Measurements from ENCODE around the gene P4HA3.

Gene P4HA3

DNA sequence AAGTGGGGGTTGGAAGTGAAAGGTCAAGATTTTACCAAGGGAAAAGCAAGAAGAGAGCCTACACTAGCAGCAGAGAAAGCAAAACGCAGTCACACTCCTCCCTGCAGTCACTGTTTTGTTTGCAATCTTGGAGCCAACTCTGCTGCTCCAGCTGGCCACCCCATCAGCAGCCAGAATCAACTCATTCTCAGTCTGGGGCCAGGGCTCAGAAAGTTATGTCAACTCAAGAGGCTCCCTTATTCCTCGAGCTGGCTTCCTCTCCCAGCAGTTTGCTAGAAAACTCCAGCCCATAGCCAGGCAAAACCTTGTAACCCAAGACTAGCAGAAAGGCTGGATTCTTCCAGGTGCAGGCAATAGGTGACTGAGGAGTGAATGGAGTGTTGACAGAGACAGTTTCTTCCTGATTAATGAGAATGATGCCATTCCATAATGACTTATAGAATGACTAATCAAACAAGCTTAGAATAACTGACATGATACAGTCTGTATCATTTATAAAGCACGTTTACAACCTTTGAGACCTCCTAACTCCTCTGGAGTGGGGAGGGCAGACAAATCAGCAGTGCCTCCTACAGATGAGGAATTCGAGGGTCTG is 53.4 kb downstream of the P4HA3 start:
- peak; percentile 66 for FAIRE-seq

DNA sequence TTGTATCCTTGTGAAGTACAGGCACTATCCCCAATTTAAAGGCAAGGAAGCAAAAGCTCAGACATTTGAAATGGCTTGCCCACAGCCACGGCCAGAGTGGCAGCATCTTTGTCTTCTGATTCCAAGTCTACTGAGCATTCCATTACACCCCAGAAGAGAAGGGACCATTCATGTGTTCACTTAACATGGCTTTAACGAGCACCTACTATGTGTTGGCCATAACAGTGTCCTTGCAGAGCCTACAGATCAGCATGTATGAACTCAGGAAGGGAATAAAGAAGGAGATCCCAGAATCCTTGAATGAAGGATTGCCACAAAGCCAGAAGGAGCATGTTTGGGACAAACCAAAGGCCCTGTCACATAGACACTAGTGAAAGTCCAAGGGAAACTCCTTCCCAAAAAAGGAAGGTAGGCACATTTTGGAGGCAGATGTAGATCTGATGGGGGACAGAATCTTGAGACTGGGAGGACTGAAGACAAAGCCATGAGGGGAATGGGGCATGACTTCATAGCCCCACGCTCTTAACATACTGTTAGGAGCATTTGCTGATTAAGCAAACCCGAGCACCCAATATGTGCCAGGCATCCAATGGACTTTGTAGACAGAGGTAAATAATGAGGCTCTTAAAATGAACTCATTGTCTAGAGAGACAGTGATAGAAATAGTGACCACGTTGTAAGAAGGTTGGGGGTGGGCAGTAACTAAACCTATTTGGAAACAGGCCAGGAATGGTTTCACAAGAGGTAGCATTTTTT is 54.9 kb downstream of the P4HA3 start:
- FAIRE-seq, result no peak

DNA sequence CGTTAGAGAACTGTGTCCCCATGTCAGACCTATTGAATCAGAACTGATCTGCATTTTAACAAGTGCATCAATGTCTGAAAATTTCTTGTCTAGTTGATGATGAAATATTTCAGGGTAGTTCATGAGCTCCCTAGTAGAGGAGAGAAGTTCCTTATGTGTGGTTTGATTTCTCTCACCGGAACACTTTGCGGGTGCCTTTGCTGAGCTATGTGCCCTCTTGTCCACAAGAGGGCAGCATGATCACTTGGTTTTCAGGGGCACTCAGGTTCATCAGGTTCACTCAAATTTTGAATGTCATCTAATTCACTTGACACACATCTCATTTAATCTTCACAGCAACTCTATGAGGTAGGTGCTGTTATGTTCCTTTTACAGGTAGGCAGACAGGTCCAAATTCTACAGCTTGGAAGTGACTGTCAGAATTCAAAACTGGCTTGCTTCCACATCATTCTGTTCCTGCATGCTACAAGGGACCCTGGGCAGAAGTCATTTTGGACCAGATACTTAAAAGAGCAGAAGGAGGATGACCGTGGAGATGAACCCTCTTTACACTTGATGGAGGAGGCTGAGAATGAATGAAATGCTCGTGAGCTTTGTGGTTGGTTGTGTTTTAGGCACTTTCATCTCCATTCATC is 55.6 kb downstream of the P4HA3 start:
- peak; percentile 92 for FAIRE-seq

DNA sequence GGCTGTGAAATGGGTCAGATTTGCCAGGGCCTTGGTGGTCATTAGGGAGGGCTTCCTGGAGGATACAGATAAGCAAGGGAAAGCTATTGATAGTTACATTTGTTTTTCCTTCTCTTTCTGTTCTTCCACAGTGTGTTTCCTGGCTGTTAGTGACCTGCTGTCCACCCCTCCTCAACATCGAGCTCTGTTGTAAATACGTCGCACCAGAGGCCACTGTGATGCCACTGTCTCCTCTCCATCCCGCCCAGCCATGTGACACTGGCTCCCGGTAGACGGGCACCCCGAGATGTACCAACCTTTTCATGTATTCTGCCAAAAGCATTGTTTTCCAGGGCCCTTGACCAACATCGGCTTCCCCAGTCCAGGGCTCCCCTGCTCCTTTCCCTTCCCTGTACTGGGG is 58.1 kb downstream of the P4HA3 start:
- FAIRE-seq, result no peak

GRCh38 chr11:74249496-74249895 is 61.9 kb downstream of the P4HA3 start:
- FAIRE-seq, result no peak

DNA sequence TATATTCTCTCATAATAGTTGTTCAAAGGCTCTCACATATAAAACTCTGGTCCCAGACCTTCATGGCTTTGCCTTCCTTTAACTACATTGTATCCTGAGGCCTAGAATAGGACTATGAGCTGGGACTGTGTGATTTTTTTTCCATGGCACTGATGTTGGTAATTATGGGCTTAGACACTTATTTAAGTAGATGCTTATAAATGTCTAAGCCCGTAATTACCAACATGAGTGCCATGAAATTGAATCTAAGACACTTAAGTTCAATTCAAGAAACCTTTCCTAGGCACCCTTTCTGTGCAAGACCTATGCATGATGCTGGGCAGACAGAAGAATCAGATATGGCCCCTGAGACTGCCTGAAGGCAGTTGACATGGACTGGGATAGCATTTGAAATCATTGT is 63.0 kb downstream of the P4HA3 start:
- FAIRE-seq, result no peak

DNA sequence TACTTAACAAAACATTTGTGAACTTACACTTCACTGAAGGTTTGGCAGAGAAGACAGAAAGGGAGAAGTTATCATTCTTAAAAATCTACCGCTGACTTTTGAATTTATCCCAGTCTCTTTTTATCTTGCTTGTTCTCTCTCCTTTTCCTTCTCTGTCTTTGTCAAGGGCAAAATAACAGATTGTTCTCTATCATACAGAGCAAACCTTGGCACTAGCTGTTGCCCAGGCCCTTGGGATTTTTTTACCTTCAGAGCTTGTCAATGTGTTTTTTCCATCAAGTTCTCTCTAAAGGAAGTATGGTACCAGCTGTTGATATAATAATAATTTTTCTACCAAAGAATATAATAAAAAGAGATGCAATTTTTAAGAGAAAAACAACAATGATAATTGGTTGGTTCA is 73.2 kb downstream of the P4HA3 start:
- no peak for FAIRE-seq

DNA sequence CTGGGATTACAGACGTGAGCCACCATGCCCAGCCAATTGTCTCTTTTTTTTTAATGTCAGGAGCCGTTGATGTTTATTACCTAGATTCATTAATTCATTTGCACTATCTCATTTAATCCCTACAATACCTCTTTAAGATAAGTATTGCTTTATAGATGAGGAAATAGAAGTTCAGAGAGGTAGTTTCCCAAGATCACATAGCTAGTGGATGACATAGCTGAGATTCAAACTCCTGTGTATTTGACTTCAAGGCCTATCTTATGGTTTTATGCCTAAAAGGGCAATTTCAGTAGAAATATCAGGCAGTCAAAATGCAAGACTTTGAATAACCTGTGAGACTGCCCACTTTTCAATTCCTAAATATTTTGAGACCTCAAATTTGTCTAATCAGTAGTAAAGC is 73.9 kb downstream of the P4HA3 start:
- no peak for FAIRE-seq

GRCh38 chr11:74235121-74235520 is 76.3 kb downstream of the P4HA3 start:
- FAIRE-seq, result no peak

- FAIRE-seq, result no peak
These were observed 77.8 kb downstream of the P4HA3 start for GRCh38 chr11:74233683-74234082.

GRCh38 chr11:74232311-74232950 is 79.0 kb downstream of the P4HA3 start:
- FAIRE-seq, result no peak

DNA sequence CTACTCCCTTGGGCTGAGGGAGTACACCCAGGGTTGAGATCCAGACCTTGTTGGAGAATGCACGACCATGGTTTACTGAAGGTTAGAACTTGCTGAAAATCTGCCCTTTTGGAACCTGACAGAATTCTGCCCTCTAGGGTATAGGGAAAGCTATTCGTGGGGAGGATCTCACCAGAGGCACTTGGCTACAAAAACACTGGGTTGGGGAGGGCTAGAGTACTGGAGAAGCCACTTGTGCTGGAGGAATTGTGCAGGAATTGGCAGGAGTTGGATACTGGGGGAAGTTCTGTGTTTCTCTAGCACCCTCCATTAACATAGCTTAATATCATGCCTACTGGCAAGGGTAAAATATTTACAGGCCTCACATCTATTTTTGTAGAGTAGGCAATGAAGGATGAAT is 84.5 kb downstream of the P4HA3 start:
- FAIRE-seq, result no peak

- FAIRE-seq, result no peak
These were observed 85.9 kb downstream of the P4HA3 start for GRCh38 chr11:74225565-74225964.

DNA sequence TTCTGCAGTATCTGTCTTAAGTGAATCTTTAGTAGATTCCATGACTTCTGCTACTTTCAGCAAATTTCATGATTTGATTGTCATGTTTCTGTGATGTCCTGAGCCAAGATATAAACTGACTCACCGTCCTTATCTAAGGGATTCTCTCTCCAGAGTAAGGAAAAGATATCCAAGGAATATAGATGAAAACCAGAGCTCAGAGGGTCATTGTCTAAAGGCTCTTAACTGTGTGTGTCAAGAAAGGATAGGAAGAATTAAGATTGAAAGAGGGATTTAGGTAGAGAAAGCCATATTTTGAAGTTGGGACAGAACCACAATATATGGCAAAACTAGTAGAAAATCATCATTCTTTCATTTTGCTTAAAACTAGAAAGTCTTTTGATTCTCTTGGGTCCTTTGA is 89.6 kb downstream of the P4HA3 start:
- no peak for FAIRE-seq

DNA sequence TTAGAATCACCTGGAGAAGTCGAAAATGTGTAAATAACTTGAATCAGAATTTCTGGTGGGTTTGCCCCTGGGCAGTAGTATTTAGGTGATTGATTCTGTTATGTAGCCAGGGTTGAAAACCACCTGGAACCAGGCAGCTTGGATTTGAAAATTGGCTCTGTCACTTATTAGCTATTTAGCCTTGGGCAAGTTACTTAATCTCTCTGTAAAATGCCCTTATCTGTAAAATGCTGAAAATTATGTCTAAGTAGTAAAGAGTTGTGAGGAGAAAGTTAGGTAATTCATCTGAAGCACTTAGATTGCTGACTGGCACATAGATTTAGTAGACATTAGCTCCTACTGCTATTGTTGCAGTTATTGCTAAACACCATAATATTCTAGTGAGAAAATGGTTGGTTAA is 91.1 kb downstream of the P4HA3 start:
- FAIRE-seq, result peak; percentile 34
